Measurements from ENCODE around the gene SPAG4.

DNA sequence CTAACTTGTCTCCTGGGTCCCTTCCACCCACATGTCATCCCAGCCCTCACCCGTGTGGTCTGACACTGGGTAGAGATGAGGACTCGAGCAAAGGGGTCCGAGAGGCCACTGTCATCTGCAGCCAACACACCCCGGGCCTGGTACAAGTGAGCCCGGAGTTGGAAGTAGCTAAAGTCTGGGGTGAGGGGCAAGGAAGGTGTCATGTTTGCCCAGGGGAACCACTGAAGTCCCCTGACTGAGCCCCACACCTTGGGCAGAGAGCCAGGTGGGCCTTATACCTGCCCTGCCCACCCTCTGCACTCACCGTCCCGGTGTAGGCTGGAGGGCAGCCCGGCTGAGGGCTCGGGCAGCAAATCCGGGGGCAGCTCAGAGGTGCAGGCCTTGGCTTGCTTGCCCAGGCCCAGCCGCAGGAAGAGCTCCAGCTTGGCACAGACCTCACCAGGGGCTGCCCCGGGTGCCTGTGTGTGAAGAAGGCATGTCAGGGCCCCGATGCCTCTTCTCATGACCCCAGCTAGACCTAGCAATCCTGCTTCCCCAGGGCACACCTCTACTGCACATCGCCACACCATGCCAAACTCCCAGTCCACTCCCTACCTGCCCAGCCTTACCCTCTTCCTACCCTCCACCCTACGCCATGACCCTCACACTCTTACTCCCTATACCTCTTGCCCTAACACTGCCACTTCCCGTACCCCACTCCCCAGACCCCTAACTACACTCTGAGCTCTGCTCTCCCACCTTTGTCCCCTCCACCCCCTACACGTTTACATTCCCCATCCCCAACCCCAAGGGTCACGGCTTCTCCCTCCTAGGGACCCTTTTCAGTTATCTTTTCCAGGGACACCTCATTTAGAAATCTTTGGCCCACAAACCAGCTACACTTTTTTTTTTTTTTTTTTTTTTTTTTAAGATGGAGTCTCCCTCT lies 31.7 kb upstream of the SPAG4 start:
- TF ChIP-seq, protein P1, sequence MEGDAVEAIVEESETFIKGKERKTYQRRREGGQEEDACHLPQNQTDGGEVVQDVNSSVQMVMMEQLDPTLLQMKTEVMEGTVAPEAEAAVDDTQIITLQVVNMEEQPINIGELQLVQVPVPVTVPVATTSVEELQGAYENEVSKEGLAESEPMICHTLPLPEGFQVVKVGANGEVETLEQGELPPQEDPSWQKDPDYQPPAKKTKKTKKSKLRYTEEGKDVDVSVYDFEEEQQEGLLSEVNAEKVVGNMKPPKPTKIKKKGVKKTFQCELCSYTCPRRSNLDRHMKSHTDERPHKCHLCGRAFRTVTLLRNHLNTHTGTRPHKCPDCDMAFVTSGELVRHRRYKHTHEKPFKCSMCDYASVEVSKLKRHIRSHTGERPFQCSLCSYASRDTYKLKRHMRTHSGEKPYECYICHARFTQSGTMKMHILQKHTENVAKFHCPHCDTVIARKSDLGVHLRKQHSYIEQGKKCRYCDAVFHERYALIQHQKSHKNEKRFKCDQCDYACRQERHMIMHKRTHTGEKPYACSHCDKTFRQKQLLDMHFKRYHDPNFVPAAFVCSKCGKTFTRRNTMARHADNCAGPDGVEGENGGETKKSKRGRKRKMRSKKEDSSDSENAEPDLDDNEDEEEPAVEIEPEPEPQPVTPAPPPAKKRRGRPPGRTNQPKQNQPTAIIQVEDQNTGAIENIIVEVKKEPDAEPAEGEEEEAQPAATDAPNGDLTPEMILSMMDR (IDR thresholded peaks at IDR 0.05): no peak
- no peak for TF ChIP-seq POLR2AphosphoS5 (IDR thresholded peaks at IDR 0.05)
